ENCODE measurements around the gene OR13J1.
"Not testable (repeated sequence)": the region's sequence is repeated elsewhere in the genome, so short reads cannot be mapped to it uniquely, and the experiment has no call there.

OR13J1 gene

DNA sequence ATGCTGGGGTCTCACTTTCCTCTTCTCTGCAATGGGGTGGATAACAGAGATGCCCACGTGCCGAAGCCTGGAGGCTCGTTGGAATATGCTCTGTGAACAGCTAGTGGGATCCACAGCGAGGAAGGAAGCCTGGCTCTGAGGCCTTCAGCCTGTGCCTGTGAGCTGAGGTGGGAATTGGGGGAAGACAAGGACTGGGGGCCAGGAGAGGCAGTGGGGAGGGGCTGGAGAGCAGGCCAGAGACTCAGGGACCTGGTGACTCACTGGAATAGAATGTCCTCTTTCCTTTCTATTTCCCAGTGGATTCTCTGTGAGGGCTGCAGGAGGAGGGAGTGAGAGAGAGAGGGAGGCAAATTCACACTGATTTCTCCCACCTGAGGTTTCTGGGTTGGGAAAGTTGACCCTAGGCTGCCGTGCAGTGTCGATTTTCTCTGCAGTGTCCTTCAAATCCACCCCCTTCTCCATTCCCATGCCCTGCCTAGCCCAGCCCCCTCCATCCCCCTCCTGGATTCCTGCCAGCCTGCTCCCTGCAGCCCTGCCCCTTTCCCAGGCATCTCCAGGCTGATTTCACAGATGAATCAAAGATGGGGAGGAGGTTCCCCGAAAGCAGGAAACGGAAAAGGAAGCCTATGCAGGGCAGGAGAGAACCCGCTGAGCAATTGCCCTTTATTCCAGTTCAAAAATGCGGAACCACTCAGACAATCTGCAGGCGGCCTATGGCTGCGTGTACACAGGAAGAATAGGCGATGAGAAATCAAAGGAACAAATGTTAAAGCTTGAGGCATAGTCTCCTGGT is 37.7 kb upstream of the OR13J1 start:
- Mint-ChIP-seq H3K27ac (peak overlapping the region; percentile 59), H3K9me3 (no peaks in the 10 kb centered on the region), H3K4me1 (peaks cover 22% of the 10 kb centered on the region), H3K4me3 (no peak overlapping the region), H3K36me3 (no peaks in the 10 kb centered on the region)
- ATAC-seq (no peak), DNase-seq (ENCODE audit: low spot score in 2 of 2) (peak in 1 of 2 donors; percentile 32)

DNA sequence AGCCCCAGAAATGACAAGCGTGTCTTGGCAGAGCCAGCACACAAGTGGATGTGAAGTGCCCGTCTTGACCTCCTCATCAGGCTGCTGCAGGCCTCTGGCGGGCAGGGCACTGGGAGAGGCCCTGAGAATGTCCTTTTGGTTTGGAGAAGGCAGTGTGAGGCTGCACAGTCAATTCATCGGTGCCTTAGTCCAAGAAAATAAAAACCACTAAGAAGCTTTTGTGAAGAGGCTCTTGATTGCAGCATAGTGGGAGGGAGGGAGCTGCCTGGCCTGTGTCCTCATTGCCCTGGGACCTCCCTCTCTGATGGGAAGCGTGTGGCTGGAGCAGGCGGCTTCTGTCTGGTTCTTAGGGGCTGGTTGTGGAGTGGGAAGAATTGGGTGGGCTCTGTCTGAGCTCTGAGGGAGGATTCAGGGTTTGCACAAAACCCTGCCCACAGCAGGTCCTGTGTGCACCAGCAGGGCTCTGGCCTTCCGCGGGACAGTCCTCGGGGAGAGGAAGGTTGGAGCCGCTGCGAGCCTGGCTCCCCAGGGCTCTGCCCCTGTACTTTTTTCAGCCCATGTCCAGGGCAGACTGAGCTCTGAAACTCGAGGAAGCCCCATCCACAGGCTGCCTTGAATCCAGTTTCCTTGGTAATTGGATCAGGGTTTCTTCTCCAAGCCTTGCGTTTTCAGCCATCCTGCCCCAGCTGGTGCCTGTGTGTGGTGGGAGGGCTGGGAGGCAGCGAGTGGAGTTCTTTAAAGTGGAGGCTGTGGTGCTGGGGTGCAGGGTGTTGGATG is 36.9 kb upstream of the OR13J1 start:
- peak overlapping the region; percentile 59 for H3K27ac Mint-ChIP-seq
- no peaks in the 10 kb centered on the region for H3K9me3 Mint-ChIP-seq
- DNase-seq (ENCODE audit: low spot score in 2 of 2) (peak in 1 of 2 donors; percentile 38), ATAC-seq (no peak)
- H3K4me1 Mint-ChIP-seq = peaks cover 22% of the 10 kb centered on the region
- no peaks in the 10 kb centered on the region for H3K36me3 Mint-ChIP-seq
- no peak overlapping the region for H3K4me3 Mint-ChIP-seq

DNA sequence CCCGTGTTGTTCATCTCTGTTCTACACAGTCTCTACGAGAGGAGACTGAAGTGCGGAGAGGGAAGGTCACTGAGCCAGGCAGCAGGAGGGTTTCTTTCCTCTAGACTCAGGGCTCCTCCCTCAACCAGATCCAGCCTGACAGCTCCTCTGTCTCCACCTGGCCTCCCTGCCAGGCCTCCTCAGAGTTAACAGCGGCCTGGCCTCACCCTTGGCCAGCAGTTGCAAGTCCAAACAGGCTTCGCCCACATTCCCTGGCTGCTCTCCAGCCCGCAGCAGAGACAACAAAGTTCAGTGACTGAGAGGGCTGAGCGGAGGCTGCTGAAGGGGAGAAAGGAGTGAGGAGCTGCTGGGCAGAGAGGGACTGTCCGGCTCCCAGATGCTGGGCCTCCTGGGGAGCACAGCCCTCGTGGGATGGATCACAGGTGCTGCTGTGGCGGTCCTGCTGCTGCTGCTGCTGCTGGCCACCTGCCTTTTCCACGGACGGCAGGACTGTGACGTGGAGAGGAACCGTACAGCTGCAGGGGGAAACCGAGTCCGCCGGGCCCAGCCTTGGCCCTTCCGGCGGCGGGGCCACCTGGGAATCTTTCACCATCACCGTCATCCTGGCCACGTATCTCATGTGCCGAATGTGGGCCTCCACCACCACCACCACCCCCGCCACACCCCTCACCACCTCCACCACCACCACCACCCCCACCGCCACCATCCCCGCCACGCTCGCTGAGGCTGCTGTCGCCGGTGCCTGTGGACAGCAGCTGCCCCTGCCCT is 35.9 kb upstream of the OR13J1 start, which contains the start of gene HRCT1:
TSS of gene HRCT1 (plus strand) at position 291 of the 768 bp plus-strand sequence. CDS start at position 377, 86 bp downstream.
- no peak within 1 kb of the TSS for H3K27ac Mint-ChIP-seq
- DNase-seq (ENCODE audit: low spot score in 2 of 2) = peak in 1 of 2 donors; percentile 40
- ATAC-seq = no peak
- H3K4me1 Mint-ChIP-seq = peaks cover 19% of the 10 kb centered on the region
- H3K36me3 Mint-ChIP-seq = no peaks in the 10 kb centered on the region
- H3K9me3 Mint-ChIP-seq = no peaks in the 10 kb centered on the region
- no peak within 1 kb of the TSS for H3K4me3 Mint-ChIP-seq

DNA sequence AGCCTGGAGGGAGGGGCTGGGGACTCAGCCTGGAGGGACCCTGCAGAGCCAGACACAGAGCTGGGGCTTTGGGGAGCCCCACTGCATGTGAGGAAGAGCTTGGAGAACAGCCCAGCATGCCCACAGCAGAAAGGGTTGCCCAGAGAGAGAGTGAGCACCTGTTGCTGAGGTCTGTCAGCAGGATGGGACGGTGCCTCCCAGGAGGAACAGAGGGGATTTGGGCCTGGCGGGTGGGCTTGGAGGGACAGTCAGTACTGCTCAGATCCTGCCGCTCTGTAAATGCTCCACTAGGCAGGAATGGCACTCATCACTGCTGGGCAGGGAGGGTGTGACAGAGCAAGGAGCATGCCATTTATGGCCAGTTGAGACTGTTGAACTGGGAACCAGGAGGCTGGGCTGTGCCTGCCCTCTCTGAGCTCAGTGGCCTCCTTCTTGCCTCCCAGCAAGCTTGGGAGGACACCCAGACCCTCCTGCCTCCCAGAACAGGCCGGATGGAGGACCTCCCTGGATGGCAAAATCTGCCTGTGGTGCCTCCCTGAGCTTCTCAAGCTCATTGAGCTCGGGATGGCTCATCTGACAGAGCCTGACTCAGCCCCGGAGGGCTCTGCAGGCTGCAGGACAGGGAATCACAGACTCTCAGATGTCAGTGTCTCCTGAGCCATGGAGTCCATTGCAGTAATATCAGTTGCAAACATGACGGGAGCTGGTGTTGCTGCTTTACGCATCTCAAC is 35.0 kb upstream of the OR13J1 start:
- peak in 1 of 2 donors; percentile 46 for DNase-seq (ENCODE audit: low spot score in 2 of 2)

DNA sequence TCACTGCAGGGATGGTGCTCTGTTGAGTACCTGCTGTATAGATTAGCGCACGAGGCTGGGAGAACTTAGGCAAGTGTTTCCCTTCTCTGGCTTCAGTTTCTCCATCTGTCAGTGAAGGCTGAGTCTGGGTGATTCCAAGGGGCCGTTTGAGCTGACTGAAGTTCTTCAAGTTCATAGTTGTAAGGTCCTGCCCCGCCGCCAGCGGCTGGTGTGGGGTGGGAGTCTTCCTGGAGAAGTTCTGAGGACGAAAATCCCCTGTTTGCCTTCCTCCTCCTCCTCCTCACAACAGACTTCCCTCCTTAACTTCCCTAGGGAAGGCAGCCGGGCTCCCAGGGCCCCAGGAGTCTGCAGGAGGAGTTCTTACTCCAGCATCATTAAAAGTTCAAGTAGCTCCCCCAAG is 34.1 kb upstream of the OR13J1 start:
- Mint-ChIP-seq H3K27ac (no peak overlapping the region), H3K4me3 (no peak overlapping the region), H3K4me1 (peaks cover 5% of the 10 kb centered on the region), H3K36me3 (no peaks in the 10 kb centered on the region), H3K9me3 (no peaks in the 10 kb centered on the region)
- no peak for ATAC-seq
- DNase-seq (ENCODE audit: low spot score in 2 of 2) = peak in 1 of 2 donors; percentile 44

More for the DNA sequence above, 35.0 kb upstream of the OR13J1 start:
- Mint-ChIP-seq H3K36me3 (no peaks in the 10 kb centered on the region), H3K4me1 (peaks cover 10% of the 10 kb centered on the region), H3K4me3 (no peak overlapping the region), H3K27ac (no peak overlapping the region), H3K9me3 (no peaks in the 10 kb centered on the region)
- ATAC-seq = peak; percentile 22

DNA sequence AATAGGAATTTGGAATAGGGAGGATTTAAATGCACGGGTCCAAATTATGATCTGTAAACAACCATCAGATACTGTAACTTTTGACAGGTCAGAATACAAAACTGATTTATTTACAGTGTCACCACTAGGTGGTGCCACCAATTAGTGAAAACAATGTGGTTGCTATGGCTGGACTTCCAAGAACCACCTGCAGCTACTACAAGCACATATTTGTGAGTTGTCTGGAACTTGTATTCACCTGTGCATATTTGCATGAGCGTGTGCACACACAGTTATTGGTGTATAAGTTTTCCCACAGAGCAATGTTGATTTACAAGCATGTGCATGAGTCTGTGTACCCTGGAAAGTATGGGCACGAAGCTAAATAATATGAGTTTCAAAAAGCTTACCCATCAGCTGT is 32.8 kb upstream of the OR13J1 start:
- Mint-ChIP-seq H3K27ac (no peak overlapping the region), H3K9me3 (no peaks in the 10 kb centered on the region), H3K4me3 (no peak overlapping the region), H3K36me3 (no peaks in the 10 kb centered on the region), H3K4me1 (no peaks in the 10 kb centered on the region)
- ATAC-seq (peak; percentile 51), DNase-seq (ENCODE audit: low spot score in 2 of 2) (no peak)

DNA sequence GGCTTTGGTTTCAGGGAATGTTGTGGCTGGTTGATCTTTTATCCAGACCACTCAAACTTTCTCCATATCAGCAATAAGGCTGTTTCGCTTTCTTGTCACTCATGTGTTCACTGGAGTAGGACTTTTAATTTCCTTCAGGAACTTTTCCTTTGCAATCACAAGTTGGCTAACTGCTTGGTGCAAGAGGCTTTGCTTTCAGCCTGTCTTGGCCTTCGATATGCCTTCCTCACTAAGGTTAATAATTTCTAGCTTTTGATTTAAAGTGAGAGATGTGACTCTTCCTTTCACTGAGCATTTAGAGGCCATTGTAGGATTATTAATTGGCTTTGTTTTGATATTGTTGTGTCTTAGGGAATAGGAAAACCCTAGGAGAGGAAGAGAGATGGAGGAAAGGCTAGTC is 28.8 kb upstream of the OR13J1 start:
- no peak for DNase-seq (ENCODE audit: low spot score in 2 of 2)
- Mint-ChIP-seq H3K27ac (no peak overlapping the region), H3K4me3 (no peak overlapping the region), H3K36me3 (no peaks in the 10 kb centered on the region), H3K4me1 (no peaks in the 10 kb centered on the region), H3K9me3 (no peaks in the 10 kb centered on the region)
- ATAC-seq = no peak

DNA sequence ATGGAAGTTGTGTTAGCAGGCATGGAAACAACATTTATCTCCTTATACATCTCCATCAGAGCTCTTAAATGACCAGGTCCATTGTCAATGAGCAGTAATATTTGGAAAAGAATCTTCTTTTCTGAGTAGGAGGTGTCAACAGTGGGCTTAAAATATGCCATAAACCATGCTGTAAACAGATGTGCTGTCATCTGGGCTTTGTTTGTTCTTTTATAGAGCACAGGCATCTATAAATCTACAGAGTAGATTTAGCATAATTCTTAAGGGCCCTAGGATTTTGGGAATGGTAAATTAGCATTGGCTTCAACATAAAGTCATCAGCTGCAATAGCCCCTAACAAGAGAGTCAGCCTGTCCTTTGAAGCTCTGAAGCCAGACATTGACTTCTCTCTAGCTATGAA is 28.1 kb upstream of the OR13J1 start:
- DNase-seq (ENCODE audit: low spot score in 2 of 2) (no peak), ATAC-seq (no peak)
- Mint-ChIP-seq H3K4me3 (no peak overlapping the region), H3K9me3 (no peaks in the 10 kb centered on the region), H3K27ac (no peak overlapping the region), H3K36me3 (no peaks in the 10 kb centered on the region), H3K4me1 (no peaks in the 10 kb centered on the region)

DNA sequence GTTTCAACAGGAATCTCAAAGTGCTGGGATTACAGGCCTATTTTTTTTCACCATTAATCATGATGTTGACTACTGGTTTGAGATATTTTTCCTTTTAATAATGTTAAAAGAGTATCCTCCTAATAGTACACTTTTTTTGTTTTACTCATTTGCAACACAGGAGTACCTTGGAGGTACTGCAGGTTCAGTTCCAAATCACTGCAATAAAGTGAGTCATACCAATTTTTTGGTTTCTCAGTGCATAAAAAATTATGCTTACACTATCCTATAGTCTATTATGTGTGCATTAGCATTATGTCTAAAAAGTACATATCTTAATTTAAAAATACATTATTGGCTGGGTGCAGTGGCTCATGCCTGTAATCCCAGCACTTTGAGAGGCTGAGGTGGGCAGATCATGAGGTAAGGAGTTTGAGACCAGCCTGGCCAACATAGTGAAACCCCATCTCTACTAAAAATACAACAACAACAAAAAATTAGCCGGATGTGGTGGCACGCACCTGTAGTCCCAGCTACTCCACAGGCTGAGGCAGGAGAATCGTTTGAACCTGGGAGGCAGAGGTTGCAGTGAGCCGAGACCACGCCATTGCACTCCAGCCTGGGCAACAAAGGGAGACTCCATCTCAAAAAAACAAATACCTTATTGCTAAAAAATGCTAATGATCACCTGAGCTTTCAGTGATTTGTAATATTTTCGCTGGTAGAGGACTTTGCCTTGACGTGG is 27.3 kb upstream of the OR13J1 start:
- H3K36me3 Mint-ChIP-seq; H3K4me3 Mint-ChIP-seq; DNase-seq (ENCODE audit: low spot score in 2 of 2); ATAC-seq; H3K9me3 Mint-ChIP-seq; H3K27ac Mint-ChIP-seq; H3K4me1 Mint-ChIP-seq: not testable (repeated sequence)

DNA sequence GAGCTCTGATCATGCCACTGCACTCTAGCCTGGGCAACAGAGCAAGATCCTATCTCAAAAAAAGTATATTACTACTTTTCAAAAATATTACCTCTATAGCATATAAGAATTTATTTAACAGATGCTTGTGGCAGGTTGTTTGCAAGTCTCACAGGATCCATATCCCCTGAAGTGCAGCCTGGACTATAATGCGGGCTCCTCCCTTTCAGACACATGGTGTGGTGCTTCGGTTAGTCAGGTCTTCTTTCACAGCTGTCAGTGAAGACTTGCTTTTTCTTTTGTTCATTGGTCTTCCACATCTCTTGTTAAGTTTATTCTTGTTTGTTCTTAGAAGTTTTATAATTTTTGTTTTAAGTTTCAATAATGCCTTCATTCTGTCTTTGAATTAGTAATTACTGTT is 26.4 kb upstream of the OR13J1 start:
- no peak overlapping the region for H3K4me3 Mint-ChIP-seq
- H3K4me1 Mint-ChIP-seq = no peaks in the 10 kb centered on the region
- no peak for DNase-seq (ENCODE audit: low spot score in 2 of 2)
- H3K27ac Mint-ChIP-seq = no peak overlapping the region
- H3K9me3 Mint-ChIP-seq = no peaks in the 10 kb centered on the region
- no peaks in the 10 kb centered on the region for H3K36me3 Mint-ChIP-seq
- ATAC-seq = no peak

DNA sequence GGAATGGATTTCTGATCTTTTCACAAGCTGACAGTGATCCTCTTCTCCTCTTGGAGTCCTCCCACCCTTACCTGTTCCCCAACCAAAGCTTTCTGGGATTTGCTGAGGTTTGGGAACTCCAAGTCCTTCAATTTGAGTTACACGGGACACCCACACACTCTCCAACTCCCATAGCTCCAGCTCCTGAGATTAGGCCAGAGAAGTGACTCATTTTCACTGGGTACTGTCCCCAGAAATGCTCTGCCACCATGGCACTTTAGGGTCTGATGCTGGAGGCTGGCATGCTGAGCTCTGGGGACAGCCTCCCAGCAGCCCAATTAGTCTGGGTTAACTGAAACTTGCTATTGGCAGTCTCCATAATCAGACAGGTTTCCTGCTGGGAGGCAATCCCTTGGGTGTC is 21.9 kb upstream of the OR13J1 start:
- Mint-ChIP-seq H3K4me1 (no peaks in the 10 kb centered on the region), H3K36me3 (no peaks in the 10 kb centered on the region), H3K9me3 (no peaks in the 10 kb centered on the region), H3K4me3 (no peak overlapping the region), H3K27ac (no peak overlapping the region)
- no peak for ATAC-seq
- DNase-seq (ENCODE audit: low spot score in 2 of 2) = no peak

DNA sequence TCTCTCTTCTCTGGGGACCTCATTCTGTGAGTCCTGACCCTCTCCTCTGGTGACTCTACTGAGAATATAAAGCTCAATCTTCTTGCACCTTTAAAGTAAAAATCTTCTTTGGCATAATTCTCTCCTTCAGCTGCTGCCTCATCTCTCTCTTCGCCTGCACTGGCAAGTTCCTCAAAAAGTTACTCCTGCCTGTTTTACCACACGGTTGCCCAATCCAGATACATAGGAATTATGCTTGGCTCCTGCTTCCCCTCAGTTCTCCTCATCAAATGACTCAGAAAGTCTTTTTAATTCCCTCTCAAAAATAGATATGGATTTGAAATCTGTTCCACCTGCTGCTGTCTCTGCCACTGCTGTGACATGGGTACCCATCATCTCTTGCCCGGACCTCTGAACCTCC is 21.4 kb upstream of the OR13J1 start:
- no peak for DNase-seq (ENCODE audit: low spot score in 2 of 2)
- no peak for ATAC-seq
- Mint-ChIP-seq H3K4me1 (no peaks in the 10 kb centered on the region), H3K4me3 (no peak overlapping the region), H3K9me3 (no peaks in the 10 kb centered on the region), H3K27ac (no peak overlapping the region), H3K36me3 (no peaks in the 10 kb centered on the region)

DNA sequence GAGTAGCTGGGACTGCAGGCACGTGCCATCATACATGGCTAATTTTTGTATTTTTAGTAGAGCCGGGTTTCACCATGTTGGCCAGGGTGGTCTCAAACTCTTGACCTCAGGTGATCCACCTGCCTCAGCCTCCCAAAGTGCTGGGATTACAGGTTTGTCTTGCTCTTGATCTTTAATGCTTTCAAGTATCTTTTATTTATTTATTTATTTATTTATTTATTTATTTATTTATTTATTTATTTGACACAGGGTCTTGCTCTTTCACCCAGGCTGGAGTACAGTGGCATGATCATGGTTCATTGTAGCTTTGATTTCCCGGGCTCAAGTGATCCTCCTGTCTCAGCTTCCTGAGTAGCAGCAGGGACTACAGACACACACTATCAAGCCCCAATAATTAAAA is 14.7 kb upstream of the OR13J1 start:
- not testable (repeated sequence) for H3K9me3 Mint-ChIP-seq; H3K4me1 Mint-ChIP-seq; H3K36me3 Mint-ChIP-seq; H3K27ac Mint-ChIP-seq; H3K4me3 Mint-ChIP-seq; ATAC-seq; DNase-seq (ENCODE audit: low spot score in 2 of 2)

DNA sequence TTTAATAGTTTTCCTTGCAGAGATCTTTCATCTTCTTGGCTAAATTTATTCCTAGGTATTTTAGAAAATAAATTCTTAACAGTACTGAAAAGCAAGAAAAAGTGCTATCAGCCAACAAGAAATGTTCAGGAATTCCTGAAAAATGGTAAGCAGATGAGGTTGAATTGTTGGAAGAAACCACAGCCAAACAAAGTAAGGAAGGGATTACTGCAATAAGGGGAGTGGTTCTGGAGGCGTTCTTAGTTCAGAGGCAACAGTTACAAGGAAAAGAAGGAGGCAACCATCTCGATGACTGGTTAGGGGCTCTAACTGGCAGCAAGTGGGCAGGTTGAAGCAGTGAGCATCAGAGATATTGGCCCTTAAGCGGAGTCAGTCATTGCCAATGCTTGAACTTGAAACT is 12.8 kb upstream of the OR13J1 start:
- Mint-ChIP-seq H3K4me1 (no peaks in the 10 kb centered on the region), H3K36me3 (no peaks in the 10 kb centered on the region), H3K27ac (no peak overlapping the region), H3K9me3 (no peaks in the 10 kb centered on the region), H3K4me3 (no peak overlapping the region)
- DNase-seq (ENCODE audit: low spot score in 2 of 2) (no peak), ATAC-seq (no peak)
